ENCODE measurements around the gene SYT1. TPM values are rescaled to one million over a fixed set of nuclear protein-coding genes. Genes with fewer than 3 reads are reported as not detected.

SYT1 gene
- total RNA-seq, 1 experiment from 2014 or later = 44.9 TPM

DNA sequence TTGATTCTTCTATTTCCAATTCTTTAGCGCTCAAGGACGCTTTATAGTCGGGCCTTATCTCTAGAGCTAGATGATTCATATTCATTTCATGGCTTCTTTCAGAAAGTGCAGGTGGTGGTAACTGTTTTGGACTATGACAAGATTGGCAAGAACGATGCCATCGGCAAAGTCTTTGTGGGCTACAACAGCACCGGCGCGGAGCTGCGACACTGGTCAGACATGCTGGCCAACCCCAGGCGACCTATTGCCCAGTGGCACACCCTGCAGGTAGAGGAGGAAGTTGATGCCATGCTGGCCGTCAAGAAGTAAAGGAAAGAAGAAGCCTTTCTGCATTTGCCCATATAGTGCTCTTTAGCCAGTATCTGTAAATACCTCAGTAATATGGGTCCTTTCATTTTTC lies 584.2 kb downstream of the SYT1 start:
- H3K4me1 ChIP-seq (ENCODE audit: control insufficient read depth in 1 of 2, insufficient read depth in 2 of 2, low read length in 2 of 2) = peaks cover 0 to 8% of the 10 kb centered on the region in 2 experiments; a peak in 2 of 4 replicates
- H3K9me3 ChIP-seq (ENCODE audit: control insufficient read depth in 1 of 2, insufficient read depth in 1 of 2, low read depth in 1 of 2, low read length in 2 of 2) = no peaks in the 10 kb centered on the region
- H3K36me3 ChIP-seq (ENCODE audit: control insufficient read depth in 1 of 2, insufficient read depth in 2 of 2, low read length in 2 of 2) = no peaks in the 10 kb centered on the region
- no peak overlapping the region for H3K4me2 ChIP-seq (ENCODE audit: low read length)
- no peaks in the 10 kb centered on the region for H3K79me2 ChIP-seq (ENCODE audit: insufficient read depth, low read length)
- TF ChIP-seq TCF7L2 (IDR thresholded peaks at IDR 0.05; ENCODE audit: borderline replicate concordance, extremely low read depth, insufficient read depth, insufficient read length) (no peak), SIN3A (IDR thresholded peaks at IDR 0.05; ENCODE audit: low read depth) (no peak), FOSL1 (IDR thresholded peaks at IDR 0.05; ENCODE audit: low read depth) (no peak), EZH2phosphoT487 (IDR thresholded peaks at IDR 0.05; ENCODE audit: borderline replicate concordance) (no peak)
- BruUV-seq (replicated peaks) = no TSS peak
- no peaks in the 10 kb centered on the region for H3K27me3 ChIP-seq (ENCODE audit: insufficient read depth, low read length)
- DNase-seq (ENCODE audit: low read depth, low spot score) (no peak), ATAC-seq (no peak)
- ChIA-PET CTCF (no interaction called here), RAD21 (ENCODE audit: low non-redundant PET in 1 of 2, low total read pairs in 2 of 2, uncharacterized antibody in 2 of 2, unreplicated experiment in 2 of 2) (no interaction called here), POLR2A (no interaction called here)
- H2AFZ ChIP-seq (ENCODE audit: low read depth, low read length, poor library complexity, severe bottlenecking) = no peak overlapping the region
- H3K9ac ChIP-seq (ENCODE audit: low read length) = no peak overlapping the region
- H3K27ac ChIP-seq (ENCODE audit: low read depth, low read length) = no peak overlapping the region
- H4K20me1 ChIP-seq (ENCODE audit: insufficient read depth) = no peaks in the 10 kb centered on the region
- no peaks in the 10 kb centered on the region for H3K9me2 ChIP-seq (ENCODE audit: insufficient read depth)
- intact Hi-C loops (cut with micrococcal nuclease) = no loop called here
- no peak overlapping the region for H3K4me3 ChIP-seq (replicated peaks in 1 of 2; ENCODE audit: low read depth in 1 of 2, low read length in 2 of 2)

DNA sequence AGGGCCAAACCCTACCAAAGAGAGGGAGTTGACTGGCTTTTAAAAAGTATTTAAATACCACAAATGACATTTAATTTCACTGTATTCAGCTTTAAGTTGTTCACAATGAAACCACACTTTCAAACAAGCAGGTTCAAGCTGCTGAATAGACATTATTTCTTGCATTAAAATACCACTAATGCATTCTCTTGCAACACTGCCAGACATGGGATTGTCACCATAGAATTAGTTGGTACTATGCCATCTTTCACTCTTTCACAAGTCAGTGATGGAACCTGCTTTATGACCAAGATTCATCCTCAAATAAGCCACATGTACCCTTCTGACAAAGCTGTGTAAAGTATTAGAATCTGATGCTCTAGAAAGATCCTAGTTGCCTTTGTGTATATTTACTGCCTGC lies 586.8 kb downstream of the SYT1 start:
- Histone ChIP-seq H3K4me2 (ENCODE audit: low read length) (no peak overlapping the region), H3K79me2 (ENCODE audit: insufficient read depth, low read length) (no peaks in the 10 kb centered on the region), H3K36me3 (ENCODE audit: control insufficient read depth in 1 of 2, insufficient read depth in 2 of 2, low read length in 2 of 2) (no peaks in the 10 kb centered on the region), H3K27ac (ENCODE audit: low read depth, low read length) (no peak overlapping the region), H3K9me2 (ENCODE audit: insufficient read depth) (no peaks in the 10 kb centered on the region), H3K9ac (ENCODE audit: low read length) (no peak overlapping the region), H3K27me3 (ENCODE audit: insufficient read depth, low read length) (no peaks in the 10 kb centered on the region), H3K4me3 (replicated peaks in 1 of 2; ENCODE audit: low read depth in 1 of 2, low read length in 2 of 2) (no peak overlapping the region), H4K20me1 (ENCODE audit: insufficient read depth) (no peaks in the 10 kb centered on the region), H3K4me1 (ENCODE audit: control insufficient read depth in 1 of 2, insufficient read depth in 2 of 2, low read length in 2 of 2) (peaks cover 0 to 3% of the 10 kb centered on the region in 2 experiments; a peak in 2 of 4 replicates), H3K9me3 (ENCODE audit: control insufficient read depth in 1 of 2, insufficient read depth in 1 of 2, low read depth in 1 of 2, low read length in 2 of 2) (no peaks in the 10 kb centered on the region), H2AFZ (ENCODE audit: low read depth, low read length, poor library complexity, severe bottlenecking) (no peak overlapping the region)
- CTCF ChIA-PET = no interaction called here
- POLR2A ChIA-PET = no interaction called here
- ATAC-seq = no peak
- RAD21 ChIA-PET (ENCODE audit: low non-redundant PET in 1 of 2, low total read pairs in 2 of 2, uncharacterized antibody in 2 of 2, unreplicated experiment in 2 of 2) = no interaction called here
- TF ChIP-seq, protein P1, sequence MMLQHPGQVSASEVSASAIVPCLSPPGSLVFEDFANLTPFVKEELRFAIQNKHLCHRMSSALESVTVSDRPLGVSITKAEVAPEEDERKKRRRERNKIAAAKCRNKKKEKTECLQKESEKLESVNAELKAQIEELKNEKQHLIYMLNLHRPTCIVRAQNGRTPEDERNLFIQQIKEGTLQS (IDR thresholded peaks at IDR 0.05) = no peak
- TF ChIP-seq EGR1 (IDR thresholded peaks at IDR 0.05; ENCODE audit: low read depth) (no peak), ZFX (IDR thresholded peaks at IDR 0.05) (no peak), POLR2A (IDR thresholded peaks at IDR 0.05; ENCODE audit: borderline replicate concordance, extremely low read depth, insufficient read depth, insufficient read length) (no peak)
- no peak for DNase-seq (ENCODE audit: low read depth, low spot score)
- intact Hi-C loops (cut with micrococcal nuclease) = no loop called here
- BruUV-seq (replicated peaks) = no TSS peak

All from HCT116 (cell line).